ENCODE results near the gene TRAF7. TPM values are rescaled to one million over a fixed set of nuclear protein-coding genes. Genes with fewer than 3 reads are reported as not detected.

Gene TRAF7
- total RNA-seq, 1 donor from 2014 or later: 25.7 TPM

DNA sequence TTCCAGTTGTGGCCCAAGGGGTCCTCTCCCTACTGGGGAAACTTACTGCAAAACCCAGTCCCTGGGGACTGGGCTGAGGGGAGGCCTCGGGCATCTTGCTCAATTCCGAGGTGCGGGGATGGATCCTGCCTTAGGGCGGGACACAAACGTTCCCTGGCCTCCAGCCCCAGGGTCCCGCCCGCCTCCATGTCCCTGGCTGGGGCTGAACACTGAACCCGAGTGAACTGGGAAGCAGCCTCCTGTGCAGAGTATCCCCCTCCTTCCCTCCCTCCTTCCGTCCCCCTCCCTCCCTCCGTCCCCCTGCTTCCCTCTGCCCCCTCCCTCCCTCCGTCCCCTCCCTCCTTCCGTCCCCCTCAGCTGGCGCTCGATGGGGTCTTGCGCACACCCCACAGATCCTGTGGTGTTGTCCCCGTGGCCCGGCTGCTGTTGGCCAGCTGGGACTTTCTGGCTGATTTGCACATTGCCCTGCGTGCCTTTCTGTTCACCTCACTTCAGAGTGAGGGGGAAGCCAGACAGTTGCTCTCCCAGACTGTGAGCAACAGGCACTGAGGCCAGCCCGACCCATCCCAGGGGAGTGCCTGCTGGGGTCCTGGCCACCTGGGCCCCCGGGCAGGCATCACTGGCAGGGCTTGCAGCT, 5.5 kb downstream of the TRAF7 start:
- DNase-seq (ENCODE audit: low spot score in 2 of 2) (no peak), FAIRE-seq (no peak)

- DNase-seq (ENCODE audit: low spot score in 2 of 2) (no peak), FAIRE-seq (no peak)
Measured at GRCh38 chr16:2161911-2162310, 6.3 kb downstream of the TRAF7 start.

GRCh38 chr16:2162676-2163118, 7.1 kb downstream of the TRAF7 start:
- FAIRE-seq (no peak), DNase-seq (ENCODE audit: low spot score in 2 of 2) (no peak)

DNA sequence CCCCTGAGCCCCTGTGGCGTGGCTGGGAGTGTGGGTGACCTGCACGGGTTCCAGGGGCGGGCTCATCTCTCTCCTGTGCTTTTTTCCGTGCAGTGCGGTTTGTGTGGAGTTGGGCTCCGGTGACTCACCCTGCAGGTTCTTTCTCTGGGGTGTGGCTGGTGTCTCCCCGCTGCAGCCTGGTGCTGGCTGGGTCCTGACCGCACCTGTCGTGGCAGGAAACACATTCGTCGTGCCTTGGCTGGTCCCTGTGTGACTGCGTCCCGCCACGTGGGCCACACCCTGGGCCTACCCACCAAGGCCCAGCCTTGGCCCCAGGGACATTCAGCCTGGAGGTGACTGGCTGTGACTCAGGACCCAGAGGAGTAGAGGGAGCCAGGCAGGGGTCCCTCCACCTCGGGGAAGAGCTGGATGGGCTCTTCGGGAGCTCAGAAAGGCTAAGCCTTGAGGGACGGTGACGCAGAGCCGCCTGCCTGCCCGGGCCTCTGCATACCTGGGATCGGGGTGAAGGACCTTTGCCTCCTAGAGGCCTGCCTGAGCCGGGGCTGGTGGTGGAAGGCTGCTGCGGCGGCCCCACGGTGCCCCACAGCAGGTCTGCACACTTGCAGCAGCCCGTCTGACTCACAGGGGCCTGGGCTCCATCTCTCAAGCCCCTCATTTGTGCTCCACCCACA, 7.8 kb downstream of the TRAF7 start:
- DNase-seq (ENCODE audit: low spot score in 2 of 2) (no peak), FAIRE-seq (no peak)

- DNase-seq (ENCODE audit: low spot score in 2 of 2) (no peak), FAIRE-seq (no peak)
Measured at GRCh38 chr16:2165861-2166260, 10.3 kb downstream of the TRAF7 start.

DNA sequence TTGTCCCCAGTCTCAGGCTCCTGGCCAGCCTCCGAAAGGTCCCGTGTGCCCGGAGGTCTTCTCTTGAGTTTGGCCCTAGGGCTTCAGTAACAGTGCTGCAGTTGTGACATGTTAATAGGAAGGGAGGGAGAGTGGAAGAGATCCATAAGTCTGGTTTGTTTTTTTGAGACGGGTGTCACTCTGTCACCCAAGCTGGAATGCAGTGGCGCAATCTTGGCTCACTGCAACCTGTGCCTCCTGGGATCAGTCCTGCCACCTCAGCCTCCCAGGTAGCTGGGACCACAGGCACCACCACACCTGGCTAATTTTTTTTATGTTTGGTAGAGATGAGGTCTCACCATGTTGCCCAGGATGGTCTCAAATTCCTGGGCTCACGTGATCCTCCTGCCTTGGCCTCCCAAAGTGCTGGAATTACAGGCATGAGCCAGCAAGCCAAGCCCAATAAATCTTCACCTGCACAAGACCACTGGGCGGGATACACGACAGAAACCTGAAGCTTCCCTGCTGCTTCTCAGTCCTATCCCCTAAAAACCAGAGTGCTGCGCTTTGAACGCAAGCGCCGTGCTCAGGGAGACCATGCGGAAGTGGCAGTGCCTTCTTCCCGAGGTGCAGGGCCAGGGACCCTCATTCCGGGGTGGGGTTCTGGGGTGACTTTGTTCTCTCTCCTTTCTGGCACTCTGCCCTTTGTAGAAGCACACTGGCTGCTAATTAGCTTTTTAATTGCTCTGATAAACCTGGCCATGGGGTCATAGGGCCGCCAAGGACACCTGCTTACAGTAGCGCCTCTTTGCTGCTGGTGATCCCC, 10.9 kb downstream of the TRAF7 start:
- FAIRE-seq (no peak), DNase-seq (ENCODE audit: low spot score in 2 of 2) (no peak)

GRCh38 chr16:2167068-2167638, 11.6 kb downstream of the TRAF7 start:
- FAIRE-seq (no peak), DNase-seq (ENCODE audit: low spot score in 2 of 2) (no peak)

GRCh38 chr16:2170080-2170479, 14.5 kb downstream of the TRAF7 start:
- no peak for FAIRE-seq

GRCh38 chr16:2170587-2171435, 15.2 kb downstream of the TRAF7 start:
- no peak for FAIRE-seq
- no peak for DNase-seq (ENCODE audit: low spot score in 2 of 2)

More at GRCh38 chr16:2170080-2170479, 14.5 kb downstream of the TRAF7 start:
- DNase-seq (ENCODE audit: low spot score in 2 of 2): peak in 1 of 2 donors; percentile 53

DNA sequence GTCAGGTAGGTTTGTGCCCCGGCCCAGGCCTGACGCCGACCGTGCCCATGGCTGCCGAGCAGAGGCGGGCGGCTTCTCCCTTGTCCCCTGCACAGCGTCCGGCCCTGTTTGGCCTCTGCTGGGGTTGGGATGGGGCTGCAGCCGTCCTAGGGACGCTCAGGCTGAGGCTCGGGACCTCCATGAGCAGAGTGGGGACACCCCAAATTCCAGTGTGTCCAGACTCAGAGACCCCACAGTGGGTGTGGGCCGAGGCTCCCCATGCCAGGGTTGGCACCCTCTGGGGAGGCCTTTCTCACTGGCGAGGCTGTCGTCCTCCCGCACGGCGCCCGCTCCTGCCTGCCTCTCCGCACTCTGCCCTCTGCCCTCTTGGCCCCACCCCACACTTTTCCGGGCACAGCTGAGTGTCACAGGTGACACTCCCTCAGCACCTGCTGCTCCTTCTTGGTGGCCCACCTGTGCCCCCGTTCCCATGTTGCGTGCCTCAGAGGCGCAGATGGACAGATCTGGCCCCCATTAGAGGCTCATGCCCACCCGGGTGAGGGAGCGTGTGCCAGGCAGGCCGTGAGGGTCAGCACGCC, 16.1 kb downstream of the TRAF7 start:
- FAIRE-seq: no peak

DNA sequence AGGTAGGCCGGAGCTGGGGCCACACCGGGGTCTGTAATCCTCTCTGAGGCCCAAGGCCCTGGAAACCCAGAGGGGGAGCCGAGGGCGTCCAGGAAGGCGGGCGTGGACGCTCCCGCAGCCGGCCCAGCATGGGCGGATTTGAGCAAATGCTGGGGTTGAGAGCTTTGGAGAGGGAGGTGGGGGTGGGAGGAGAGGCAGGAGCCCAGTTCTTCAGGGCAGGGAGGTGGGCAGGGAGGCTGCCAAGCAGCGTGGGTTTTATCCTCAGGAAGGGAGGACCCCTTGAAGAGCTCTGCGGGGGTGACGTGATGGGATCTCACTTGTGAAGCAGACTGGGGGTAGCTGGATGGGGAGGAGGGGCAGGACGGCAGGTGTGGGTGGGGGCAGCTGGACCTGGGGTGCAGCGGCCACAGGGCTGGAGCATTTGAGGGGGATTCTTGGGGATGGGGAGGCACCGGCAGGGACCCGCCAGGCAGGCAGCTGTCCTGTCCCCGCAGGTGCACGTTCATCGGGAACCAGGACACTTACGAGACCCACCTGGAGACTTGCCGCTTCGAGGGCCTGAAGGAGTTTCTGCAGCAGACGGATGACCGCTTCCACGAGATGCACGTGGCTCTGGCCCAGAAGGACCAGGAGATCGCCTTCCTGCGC, 17.2 kb downstream of the TRAF7 start:
- no peak for FAIRE-seq
- no peak for DNase-seq (ENCODE audit: low spot score in 2 of 2)

More for the DNA sequence above, 16.1 kb downstream of the TRAF7 start:
- no peak for DNase-seq (ENCODE audit: low spot score in 2 of 2)

DNA sequence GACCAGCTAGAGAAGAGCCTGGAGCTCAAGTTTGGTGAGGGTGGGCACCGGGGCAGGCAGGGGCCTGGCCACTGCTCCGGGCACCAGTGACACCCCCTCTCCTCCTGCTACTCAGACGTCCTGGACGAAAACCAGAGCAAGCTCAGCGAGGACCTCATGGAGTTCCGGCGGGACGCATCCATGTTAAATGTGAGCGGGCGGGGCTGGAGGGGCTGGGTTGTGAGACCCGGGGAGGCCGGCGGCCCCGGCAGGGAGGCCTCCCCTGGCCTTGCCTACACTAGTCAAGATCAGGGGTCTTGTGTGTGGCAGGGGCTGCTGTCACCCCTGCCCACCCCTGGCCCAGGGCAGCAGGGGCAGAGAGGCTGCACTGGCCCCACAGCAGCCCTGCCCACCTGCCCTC, 17.8 kb downstream of the TRAF7 start:
- no peak for FAIRE-seq
- no peak for DNase-seq (ENCODE audit: low spot score in 2 of 2)

- FAIRE-seq (no peak), DNase-seq (ENCODE audit: low spot score in 2 of 2) (no peak)
Measured at GRCh38 chr16:2173916-2174315, 18.3 kb downstream of the TRAF7 start.

DNA sequence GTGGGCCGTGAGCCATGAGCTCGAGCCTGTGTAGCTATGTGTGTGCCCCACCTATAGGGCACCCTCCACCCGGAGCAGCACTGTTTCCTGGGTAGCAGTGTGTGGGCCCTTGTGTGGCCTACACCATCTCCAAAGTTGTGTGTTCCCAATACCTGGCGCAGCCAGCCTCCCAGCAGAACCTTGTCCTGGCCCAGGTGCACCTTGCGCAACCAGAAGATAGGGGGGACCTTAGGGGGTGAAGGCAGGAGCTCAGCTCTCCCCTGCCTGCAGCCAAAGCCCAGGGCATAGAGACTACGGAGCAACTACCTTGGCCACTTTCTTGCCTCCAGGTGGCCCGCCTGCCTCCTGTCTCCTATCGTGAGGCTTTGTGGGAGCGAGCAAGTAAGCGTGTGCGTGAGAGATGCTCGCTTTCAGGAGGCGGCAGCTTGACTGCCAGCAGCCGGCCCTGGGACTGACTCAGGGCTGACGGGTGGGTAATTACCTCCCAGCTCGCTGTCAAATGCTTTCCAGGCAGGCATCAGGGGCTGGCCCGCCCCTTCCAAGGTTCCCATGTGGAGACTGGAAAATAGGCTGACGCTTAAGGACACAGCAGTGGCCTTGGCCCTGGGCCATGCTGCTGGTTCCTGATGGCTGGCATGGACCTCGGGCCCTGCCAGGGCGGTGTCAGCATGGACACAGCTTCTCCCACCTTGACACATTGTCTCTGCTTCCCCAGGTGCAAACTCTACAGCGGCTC, 19.0 kb downstream of the TRAF7 start:
- DNase-seq (ENCODE audit: low spot score in 2 of 2) (no peak), FAIRE-seq (no peak)

DNA sequence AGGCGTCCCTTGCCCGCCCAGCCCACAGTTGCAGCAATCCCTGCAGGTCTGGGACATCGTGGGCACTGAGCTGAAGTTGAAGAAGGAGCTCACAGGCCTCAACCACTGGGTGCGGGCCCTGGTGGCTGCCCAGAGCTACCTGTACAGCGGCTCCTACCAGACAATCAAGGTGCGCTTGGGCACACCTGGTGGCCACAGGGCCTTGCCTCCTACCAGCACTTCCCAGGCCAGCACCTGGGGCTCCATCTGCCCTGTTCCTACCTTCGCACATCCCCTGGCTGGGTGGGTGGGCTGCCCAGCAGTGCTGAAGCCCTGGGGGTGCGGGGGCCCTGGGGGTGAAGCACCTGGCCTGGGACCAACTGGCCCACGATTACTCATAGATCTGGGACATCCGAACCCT, 19.9 kb downstream of the TRAF7 start:
- FAIRE-seq (no peak), DNase-seq (ENCODE audit: low spot score in 2 of 2) (no peak)

DNA sequence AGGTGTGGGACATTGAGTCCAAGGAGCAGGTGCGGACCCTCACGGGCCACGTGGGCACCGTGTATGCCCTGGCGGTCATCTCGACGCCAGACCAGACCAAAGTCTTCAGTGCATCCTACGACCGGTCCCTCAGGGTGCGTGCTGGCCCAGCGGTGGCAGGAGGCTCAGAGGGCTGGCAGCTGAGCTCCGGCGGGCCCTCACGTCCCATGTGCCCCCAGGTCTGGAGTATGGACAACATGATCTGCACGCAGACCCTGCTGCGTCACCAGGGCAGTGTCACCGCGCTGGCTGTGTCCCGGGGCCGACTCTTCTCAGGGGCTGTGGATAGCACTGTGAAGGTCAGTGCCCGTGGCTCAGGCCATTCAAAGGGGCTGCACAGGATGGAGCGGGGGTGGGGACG, 20.5 kb downstream of the TRAF7 start:
- DNase-seq (ENCODE audit: low spot score in 2 of 2): no peak
- FAIRE-seq: no peak

GRCh38 chr16:2177101-2177500, 21.5 kb downstream of the TRAF7 start:
- DNase-seq (ENCODE audit: low spot score in 2 of 2) (no peak), FAIRE-seq (no peak)

DNA sequence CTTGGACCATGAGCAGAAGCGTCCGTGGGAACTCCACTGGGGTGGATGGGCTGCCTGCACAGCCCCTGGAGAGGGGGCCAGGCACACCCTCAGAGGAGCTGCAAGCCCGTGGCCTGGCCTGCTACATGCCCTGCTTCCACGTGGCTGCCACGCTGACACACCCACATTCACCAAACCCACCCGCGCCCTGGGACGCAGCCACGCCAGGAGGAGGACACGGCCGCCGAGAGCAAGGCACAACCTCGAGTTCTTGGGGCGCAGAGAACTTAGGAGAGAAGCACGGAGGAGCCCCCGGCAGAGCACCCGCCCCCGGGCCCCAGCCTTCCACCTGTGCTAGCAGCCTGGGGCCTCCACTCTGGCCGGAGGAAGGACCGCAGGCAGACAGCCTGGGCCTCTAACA, 22.0 kb downstream of the TRAF7 start:
- DNase-seq (ENCODE audit: low spot score in 2 of 2): no peak
- no peak for FAIRE-seq
